Right renal pelvis (tissue), 4 donors: ENCODE results near the gene ZNF335. TPM values are rescaled to one million over a fixed set of nuclear protein-coding genes. Genes with fewer than 3 reads are reported as not detected.
"Not testable (repeated sequence)": the region's sequence is repeated elsewhere in the genome, so short reads cannot be mapped to it uniquely, and the experiment has no call there.

Experiments used
- DNase-seq, 4 donors: peaks; one replicate each; pipeline ENCODE4 v3.0.0-alpha.2; 2013; ENCODE audit warnings: low read depth in 4 of 4, low spot score in 3 of 4, missing footprints in 1 of 4
- polyA plus RNA-seq, 4 donors: library from polyadenylated mRNA; unstranded; fragments of 120-200 nt; gene quantifications; one replicate each; pipeline ENCODE4 v1.2.1, GENCODE V29; 2013; ENCODE audit not compliant: insufficient read length in 4 of 4

The ZNF335 gene
- polyA plus RNA-seq, 4 donors = 12.2 to 14.7 (median 12.9) TPM

DNA sequence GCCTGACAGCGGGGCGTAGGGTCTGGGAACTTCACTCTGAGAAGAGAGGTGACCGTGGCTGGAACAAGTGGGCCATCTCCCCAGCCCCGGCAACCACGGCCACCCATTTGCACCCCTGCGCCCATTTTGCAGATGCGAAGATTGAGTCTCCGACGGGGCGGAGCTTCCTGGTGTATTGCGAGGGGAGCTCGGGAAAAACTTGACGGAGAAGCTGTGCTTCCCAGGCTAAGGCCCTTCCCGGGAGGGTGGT lies 653 bp downstream of the ZNF335 start:
- DNase-seq = no peak

DNA sequence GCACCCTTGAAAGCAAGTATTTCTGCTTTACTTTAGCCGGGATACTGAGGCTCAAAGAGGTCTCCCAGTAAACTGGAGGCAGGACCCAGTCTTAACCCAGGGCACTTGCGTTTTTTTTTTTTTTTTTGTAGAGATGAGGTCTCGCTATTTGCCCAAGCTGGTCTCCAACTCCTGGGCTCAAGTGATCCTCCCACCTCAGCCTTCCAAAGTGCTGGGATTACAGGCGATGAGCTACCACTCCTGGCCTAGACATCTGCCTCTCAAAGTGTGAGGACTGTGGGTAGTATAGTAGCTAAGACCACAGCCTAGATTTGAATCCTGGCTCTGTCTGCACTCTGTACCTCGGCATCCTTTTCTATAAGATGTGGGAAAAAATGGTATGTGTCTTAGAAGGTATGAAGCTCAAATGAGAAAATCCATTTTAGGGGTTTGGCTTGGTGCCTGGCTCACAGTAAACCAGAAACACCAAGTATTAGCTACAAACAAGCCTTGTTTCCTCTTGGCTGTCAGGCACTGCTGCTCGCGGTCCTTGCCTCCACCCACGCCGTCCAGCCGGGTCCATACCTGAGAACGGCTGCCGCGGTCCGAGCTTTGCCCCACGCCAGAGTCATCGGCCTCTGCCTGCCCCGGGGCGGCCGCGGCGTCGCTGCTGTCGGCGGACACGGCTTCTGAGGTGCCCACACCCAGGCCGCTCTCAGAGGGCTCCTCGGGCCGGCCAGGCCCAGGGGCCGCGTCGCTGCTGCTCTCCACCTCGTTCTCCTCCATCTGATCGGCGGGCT lies 1.2 kb downstream of the ZNF335 start:
- DNase-seq = no peak

DNA sequence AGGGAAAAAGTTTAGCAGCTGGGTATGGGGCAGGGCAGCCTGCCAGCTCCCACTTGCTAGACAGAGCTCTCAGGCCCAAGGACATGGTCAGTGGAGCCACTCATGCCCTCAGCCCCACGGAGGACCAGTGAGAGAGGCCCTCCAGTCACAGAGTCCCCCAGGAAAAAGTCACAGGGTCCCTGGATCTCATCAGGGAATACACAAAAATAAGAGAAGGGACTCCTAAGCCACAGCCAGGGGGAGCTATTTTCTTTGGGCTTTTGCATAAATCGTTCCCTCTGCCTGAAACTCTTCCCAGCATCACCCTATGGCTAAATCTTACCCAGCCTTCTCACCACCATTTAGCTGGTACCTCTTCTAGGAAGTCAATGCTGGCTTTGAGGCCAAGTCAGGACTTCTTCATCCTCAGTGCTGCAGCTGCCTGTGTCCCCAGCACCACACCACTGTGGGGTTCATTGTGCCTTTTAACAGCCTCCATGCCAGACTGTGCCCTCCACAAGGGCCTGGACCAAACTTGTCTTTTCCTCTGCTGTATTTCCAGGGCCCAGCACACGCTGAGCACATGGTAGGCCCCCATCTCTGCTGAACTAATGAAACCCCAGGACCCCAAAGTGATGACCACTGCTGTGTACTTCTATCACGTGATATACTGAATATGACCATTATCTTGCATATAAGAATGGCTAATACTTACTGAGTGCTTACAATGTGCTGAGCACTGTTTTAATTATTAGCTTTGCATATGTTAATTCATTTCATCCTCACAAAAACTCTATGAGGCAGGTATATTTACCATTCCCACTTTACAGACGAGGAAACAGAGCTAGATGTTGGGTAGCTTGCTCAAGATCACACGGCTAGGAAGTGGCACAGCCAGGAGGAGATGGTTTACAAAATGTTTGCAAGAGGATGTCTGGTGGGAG lies 2.0 kb downstream of the ZNF335 start:
- DNase-seq = no peak

DNA sequence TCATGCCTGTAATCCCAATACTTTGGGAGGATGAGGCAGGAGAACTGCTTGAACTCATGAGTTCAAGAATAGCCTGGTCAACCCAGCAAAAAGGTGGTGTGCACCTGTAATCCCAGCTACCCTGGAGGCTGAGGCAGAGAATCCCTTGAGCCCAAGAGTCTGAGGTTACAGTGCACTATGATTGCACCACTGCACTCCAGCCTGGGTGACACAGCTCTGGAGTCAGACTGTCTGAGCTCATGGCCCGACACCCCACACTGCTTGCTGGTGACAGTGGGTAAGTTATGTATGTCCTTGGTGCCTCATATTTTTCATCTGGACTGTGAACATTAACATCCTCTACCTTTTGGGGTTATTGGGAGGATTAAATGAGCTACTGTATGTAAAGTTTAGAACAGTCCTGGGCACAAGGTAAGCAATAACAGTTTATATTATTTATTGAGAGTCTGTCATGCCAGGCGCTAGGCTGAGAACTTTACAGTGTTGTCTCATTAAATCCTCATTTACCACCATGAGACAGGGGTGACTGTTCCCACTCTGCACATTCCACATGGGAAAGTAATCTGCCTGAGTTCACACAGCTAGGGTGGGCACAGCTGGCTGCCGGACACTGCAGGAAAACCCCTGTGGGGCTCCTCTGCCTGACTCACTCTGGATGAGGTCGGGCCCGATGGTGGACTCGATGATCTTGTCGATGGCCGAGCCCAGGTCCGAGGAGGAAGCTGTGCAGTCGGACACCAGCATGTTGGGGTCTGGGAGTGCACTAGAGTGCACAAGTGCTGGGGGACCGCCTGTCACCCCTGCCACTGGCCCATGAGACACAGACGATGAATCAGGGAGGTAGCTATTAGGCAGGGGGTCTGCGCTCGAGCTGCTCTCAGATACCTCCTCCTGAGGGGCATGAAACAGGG lies 2.9 kb downstream of the ZNF335 start:
- no peak for DNase-seq

DNA sequence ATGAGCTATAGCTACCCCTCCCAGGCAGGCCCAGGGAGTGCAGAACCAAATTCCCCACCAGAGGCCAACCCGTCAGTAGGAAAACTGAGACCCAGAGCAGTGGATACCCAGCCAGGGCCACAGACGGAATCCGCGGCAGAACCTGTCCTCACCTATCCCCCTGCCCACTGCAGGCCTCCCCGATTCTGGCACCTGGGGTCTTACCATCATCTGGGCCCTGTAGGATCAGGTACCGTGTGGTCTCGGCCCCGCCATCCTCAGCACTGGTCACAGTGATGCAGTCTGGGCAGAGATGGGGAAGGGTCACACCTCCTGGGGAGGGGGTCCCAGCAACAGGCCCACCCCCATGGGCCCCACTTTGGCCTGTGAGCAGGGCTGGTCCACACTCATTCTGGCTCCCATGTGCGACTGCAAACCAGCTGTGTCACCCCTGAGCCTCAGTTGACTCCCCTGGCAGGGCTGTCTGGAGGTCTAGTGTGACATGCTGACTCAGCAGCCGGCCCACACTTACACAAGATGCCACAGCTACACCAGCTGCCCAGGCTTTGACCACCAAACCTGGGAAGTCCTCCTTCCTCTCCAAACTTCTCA lies 3.8 kb downstream of the ZNF335 start:
- DNase-seq = no peak

GRCh38 chr20:45967551-45968080 lies 4.4 kb downstream of the ZNF335 start:
- no peak for DNase-seq

DNA sequence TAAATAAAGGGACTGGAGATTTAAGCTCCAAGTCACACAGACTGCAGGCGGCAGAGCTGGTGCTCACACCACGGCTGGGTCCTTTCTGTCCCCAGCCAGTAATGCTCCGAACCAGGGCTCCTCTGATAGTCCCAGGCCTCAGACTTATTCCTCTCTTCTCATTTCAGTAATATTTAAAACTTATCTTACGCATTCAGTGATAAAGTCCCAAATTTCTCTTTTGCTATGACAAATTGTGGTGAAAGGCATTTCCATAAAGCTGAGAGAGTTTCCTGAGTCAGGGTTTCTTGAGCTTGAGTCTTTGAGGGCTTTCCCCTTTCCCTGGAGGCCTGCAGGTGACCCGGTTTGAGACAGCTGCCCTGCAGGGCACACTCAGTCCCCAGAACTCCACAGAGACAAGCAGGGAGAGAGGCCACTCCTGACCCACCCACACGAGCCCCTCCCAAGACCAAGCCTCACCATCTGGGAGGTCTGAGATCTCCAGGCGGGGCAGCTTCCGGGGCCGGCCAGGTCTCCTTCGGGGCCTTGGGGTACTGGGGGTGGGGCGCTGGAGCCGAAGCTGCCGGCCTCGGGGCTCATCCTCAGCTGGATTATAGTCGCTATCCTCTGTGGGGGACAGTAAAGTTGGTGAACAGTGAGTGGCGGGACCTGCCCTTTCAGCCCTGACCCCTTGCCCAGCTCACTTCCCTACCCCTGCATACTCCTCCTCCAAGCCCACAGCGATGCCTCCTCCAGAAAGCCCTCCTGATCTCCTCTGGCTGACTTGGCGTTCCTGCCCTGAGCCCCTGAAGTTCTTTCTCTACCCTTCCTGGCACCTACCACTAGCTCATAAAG lies 6.6 kb downstream of the ZNF335 start:
- DNase-seq = no peak

GRCh38 chr20:45964006-45964400 lies 8.0 kb downstream of the ZNF335 start:
- no peak for DNase-seq

DNA sequence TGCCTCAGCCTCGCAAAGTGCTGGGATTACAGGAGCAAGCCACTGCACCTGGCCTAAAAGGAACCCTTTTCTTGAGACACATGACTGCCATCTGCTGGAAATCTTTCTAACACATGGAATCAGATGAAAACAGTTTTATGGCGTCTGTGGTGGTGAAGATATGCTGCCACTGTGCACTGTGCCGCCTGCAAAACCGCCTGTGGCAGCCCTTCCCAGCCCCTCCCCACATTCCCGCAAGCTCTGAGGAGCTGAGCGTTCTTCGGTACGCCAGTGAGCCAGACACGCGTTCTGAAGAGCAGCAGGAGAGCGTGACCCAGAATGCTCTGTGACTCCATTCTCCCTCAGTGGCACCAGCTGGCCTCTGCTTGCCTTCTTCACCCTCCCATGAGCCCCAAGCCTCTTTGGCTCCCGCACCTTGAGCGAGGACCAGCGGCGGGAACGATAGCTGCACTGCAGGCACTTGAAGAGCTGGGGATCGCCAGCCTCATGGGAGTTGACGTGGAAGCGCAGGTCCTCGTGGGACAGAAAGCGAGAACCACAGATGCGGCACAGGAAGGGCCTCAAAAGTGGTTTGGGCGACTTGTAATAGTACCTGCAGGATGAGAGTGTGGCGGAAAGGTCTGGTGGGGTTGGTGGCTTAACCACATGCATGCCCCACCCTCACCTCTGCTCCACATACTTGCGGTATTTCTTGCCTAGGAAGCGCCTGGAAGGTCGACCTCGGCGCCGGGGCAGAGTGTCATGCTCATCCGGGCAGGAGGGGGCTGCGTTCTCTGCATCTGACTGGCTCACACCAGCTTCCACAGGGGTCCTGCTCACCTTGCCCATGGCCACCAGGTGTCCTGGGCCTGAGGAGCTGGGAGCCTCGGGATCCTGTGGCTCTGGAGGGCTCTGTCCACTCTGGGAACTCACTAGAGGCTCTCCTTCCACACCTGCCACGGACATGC lies 8.7 kb downstream of the ZNF335 start:
- peak in 1 of 4 donors; percentile 30 for DNase-seq

GRCh38 chr20:45962031-45962755 lies 9.8 kb downstream of the ZNF335 start:
- DNase-seq = no peak

- DNase-seq = no peak
Observed at GRCh38 chr20:45959956-45960630, 11.9 kb downstream of the ZNF335 start.

DNA sequence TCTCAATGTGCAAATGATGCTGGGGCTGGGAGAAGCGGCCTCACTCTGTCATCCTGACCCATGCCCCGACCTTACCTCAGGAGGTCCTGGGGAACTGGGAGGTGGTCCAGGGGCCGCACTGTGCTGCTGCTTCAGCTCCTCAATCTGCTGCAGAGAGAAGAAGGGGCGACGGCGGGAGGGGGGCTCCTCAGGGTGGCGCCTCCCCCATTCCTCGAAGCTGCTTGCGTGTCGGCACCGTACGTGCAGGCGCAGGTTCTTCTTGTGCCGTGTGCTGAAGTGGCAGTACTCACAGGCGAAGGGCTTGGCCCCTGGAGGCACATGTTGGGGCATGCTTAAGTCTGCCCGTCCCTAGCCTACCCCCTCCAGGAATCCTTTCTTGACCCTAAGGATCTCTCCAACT lies 12.9 kb downstream of the ZNF335 start:
- DNase-seq = no peak

GRCh38 chr20:45958593-45958992 lies 13.4 kb downstream of the ZNF335 start:
- DNase-seq = no peak

DNA sequence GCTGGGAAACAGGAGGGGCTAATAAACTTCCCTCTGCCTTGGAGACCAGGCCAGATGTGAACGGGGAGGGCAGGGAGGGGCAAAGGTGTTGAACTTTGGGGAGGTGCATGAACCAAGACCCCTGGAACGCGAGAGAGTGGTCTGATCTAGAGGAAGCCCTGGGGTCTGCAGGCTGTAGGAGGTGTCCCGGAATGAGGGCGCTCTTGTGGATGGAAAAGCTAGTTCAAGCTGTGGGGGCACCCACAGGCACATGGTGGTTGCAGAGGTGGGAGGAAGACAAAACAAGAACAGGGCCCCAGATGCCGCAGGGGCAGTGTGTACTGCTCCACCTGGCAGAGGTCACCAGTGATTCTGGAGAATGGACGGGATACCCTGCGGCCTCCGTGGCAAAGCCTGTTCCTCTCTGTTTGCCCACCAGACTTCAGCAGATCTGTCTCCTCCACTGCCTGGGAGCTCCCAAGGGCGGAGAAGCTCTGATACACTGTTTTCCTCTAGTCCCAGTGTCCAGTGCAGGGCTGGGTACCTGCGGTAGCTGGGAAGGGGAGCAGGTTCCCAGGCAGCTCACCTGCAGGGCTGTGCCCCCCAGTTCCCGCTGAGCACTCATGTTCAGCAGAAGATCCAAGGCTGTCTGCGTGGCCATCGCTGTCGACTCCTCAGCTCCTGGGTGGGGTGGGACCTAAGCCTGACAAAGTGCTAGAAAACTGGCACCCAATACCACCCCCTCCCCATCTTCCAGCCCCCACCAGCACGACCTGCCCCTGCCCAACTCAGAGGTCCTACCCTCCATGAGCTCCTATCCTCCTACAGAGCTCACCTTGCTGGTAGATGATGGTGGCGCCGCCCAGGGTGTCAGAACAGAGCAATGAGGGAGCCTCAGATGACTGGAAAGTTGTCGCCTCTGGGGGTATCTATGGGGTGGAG lies 14.7 kb downstream of the ZNF335 start:
- DNase-seq = no peak

DNA sequence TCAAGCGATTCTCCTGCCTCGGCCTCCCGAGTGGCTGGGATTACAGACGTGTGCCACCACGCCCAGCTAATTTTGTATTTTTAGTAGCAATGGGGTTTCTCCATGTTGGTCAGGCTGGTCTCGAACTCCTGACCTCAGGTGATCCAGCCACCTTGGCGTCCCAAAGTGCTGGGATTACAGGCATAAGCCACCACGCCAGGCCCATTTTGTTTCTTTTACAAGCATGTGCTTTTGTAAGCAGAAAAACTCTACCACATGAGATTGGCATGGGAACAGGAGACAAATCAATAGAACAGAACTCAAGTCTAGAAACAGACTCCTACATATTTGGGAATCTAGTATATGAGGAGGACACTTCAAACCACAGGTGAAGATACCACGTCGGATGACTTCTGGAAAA lies 15.7 kb downstream of the ZNF335 start:
- DNase-seq = not testable (repeated sequence)

DNA sequence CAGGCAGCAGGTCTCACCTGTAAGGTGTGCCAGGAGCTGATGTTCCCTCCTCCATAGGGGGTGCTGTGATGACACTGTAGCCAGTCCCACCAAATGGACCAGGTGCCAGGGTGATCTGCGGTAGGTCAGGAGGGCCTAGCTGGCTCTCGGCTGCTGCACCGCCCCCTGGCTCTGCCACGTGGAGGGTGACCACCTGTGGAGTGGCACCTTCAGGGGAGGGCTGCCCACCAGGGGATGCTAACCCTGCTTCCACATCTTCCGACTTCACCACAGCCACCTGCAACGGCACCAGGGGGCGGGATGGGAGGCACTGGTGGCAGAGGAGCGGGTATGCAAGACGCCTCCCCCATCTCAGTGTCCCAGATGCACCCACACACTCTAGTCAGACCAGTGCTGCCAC lies 18.3 kb downstream of the ZNF335 start:
- no peak for DNase-seq
